Measurements from ENCODE around the gene ABCC1.
"Not testable (repeated sequence)": the region's sequence is repeated elsewhere in the genome, so short reads cannot be mapped to it uniquely, and the experiment has no call there.

Gene ABCC1

DNA sequence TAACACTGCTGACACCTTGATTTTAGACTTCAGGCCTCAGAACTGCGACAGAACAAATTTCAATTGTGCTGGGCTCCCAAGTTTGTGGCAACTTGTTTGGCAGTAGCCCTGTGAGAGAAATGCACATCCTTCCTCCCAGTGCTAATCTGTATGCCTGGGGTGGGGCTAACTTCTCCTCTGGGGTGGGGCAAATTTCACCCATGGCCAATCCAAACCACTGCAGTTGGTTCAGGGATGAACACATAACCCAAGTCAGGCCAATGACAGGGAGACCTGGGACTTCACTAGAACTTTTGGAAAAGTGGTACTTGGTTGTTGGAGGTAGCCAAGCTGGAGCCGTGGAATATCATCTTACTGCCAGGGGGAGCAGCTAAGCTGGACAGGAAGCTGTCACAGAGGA lies 217.5 kb downstream of the ABCC1 start:
- DNase-seq, result no peak

GRCh38 chr16:16167927-16168326 lies 218.5 kb downstream of the ABCC1 start:
- no peak for DNase-seq

DNA sequence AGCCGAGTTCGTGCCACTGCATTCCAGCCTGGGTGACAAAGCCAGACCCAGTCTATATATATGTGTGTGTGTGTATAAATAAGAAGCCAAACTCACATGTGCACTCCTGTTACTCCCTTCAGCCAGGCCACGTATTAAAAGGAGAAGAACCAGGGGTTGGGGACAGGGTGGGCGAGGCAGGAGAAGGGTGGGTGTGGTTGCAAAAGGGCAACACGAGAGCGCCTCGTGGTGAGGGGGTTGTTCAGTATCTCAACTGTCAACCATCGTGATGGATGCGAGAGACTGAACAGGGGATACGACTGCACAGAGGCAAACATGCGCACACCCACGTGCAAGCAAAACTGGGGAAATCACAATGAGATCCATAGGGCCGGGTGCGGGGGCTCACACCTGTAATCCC lies 219.0 kb downstream of the ABCC1 start:
- no peak for DNase-seq

GRCh38 chr16:16169615-16170014 lies 220.2 kb downstream of the ABCC1 start:
- no peak for DNase-seq

DNA sequence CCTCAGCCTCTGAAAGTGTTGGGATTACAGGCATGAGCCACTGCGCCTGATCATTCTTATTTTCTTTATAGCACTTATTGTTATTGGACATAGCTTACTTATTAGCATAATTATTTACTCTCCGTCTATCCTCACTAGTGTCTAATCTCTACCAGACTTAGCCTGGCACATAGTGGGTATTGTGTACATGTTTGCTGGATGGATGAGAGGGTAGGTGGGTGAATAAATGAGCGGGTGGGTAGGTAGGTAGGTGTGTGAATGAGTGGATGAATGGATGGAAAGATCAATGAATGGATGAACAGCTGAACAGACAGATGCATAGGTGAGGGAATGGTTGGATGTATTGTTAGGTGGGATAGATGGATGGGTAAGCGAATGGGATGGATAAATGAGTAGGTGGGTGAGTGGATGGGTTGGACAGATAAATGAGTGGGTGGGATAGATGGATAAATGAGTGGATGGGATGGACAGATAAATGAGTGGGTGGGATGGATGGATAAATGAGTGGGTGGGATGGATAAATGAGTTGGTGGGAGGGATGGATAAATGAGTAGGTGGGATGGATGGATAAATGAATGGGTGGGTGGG lies 222.0 kb downstream of the ABCC1 start:
- no peak for DNase-seq

GRCh38 chr16:16172991-16173390 lies 223.6 kb downstream of the ABCC1 start:
- no peak for DNase-seq

DNA sequence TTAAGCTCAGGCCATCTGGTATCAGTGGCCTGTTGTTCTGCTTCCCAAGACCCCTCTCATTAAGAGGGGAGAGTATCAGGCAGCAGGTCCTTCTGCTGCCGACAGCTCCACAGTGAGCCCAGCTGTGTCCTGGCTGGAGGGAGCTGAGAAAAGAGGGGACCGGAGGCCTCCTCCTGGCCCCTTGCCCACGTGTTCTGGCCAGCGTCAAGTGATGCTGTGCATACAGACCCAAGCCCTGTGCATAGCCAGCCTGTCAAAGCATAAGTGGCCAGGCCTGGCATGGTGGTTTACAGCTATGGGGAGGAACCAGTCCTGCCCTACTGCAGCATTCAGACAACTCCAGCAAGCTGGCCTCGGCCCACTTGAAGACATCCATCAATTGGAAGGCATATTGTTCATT lies 225.9 kb downstream of the ABCC1 start:
- DNase-seq, result no peak

DNA sequence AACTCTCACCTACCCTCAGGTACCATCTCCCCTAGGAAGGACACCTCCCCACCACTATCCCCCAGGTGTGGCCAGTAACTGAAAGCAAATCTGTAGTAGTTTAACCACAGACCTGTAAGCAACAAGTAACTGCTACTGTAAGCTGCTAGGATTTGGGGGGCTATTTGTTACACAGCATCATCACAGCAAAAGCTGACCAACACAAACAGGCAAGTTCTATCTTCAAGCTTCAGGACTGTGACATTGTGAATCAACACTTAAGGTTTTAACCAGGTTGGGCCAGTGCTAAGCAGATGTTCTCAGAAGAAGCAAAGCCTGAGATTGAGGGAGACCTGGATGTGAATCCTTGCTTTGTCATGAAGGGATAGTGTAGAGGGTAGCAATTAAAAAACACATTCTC lies 226.9 kb downstream of the ABCC1 start:
- no peak for DNase-seq

DNA sequence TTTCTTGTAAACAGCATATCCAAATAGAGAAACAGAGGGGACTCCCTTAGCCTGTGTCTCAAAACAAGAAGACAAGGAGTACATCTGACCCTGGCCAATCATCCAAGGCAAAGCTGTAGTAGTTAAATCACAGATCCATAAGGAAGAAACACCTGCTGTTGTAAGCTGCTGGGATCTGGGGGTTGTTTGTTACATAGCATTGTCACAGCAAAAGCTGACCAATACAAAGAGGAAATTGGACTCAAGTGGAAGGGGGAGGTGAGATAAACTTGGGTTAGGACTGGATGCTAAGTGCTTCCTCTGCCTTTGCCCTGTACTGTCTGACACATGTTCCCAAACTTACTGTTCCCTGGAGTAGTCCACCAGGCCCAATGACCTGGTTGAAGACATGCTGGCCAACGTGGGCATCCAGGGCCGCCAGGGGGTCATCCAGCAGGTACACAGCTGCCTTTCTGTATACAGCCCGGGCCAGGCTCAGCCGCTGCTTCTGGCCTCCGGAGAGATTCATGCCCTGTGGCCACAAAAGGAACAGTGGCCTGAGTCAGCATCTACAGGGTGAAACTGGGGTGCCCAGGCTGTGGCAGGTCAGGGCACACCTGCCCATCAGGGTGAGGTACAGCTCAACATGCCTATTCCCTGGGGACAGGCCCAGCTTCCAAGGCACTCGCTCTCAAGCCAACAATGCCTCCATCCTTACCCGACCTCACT lies 229.2 kb downstream of the ABCC1 start:
- DNase-seq, result no peak

DNA sequence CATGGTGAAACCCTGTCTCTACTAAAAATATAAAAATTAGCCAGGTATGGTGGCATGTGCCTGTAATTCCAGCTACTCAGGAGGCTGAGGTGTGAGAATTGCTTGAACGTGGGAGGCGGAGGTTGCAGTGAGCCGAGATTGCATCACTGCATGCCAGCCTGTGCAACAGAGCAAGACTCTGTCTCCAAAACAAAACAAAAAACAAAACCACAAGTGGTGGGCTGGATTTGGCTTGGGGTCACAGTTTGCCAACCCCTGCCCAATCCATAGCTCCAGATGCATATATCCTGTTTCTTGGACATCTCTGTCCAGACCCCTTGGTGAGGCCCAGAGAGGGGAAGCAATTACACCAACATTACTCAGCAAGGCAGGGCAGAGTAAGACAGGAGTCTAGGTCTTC lies 232.3 kb downstream of the ABCC1 start:
- not testable (repeated sequence) for DNase-seq

GRCh38 chr16:16182918-16183317 lies 233.5 kb downstream of the ABCC1 start:
- DNase-seq, result no peak

GRCh38 chr16:16183562-16183961 lies 234.1 kb downstream of the ABCC1 start:
- no peak for DNase-seq

DNA sequence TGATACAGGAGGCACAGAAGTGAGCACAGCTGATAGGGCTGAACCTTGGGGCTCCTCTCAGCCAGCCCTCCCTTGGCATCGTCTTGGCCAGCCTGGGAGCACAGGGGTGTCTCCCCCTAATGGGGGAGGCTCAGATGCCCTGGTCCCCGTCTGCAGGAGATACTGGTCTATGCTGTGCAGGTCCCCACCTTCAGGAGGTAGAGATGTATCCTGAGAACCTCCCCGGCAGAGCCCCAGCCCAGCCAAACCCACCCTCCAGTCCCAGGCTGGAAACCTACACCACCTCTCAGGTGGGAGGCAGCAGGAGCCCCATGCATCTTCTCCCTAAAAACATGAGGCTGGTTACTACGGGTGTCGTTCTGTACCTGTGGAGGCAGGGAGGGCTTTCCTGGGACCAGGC lies 235.2 kb downstream of the ABCC1 start:
- DNase-seq, result no peak

DNA sequence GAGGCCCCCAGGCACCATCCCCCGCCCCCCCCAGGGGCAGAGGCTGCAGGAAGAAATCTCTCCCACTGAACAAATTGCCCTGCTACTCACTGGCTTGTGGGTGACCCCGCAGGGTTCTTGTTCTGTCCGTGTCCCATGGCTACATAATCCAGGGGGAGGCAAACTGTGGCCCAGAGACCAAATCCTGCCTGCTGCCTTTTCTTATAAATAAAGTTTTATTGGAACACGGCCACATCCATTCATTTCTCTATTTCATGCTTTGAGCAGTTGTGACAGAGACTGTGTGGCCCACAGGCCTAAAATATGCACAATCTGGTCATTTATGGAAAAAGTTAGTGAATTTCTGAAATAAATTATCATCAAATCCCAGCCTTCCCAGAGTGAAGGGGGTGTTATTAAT lies 235.7 kb downstream of the ABCC1 start:
- no peak for DNase-seq

GRCh38 chr16:16186820-16187219 lies 237.4 kb downstream of the ABCC1 start:
- no peak for DNase-seq

DNA sequence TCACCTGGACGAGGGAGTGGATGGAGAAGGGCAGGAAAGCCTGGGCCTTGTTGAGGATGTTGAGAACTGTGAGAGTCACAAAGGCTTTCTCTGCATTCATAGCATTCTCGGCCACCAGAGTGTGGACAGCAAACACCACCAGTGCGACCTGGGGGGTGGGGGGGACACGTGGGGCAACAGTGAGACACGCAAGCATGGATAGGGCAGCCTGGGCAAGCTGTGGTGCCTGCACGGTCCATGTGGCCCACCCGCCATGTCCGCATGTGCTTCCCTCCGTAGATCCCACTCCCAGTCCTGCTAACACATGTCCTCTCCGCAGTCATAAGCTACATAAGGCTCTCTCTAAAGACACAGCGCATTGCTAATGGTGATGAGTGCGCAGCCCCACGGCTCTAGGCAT lies 239.4 kb downstream of the ABCC1 start:
- no peak for DNase-seq

DNA sequence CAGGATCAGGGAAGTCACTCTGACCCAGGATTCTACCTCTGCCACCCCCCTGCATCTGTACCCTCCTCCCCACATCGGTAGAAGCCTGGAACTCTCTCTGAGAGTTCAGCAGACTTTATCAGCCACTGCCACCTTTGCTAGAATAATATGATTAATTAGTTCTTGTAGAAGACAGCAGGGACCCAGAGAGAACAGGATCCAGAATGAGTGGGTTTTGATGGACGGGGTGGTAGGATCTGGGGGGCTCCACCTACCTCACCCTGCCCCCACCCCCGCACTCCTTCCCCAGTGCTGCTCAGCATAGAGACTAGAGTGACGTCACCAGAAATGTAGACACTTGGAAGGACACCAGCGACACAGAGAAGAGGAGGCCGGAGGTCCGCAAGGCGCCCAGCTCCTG lies 240.4 kb downstream of the ABCC1 start:
- no peak for DNase-seq

- no peak for DNase-seq
These were observed 241.1 kb downstream of the ABCC1 start for GRCh38 chr16:16190546-16190945.

DNA sequence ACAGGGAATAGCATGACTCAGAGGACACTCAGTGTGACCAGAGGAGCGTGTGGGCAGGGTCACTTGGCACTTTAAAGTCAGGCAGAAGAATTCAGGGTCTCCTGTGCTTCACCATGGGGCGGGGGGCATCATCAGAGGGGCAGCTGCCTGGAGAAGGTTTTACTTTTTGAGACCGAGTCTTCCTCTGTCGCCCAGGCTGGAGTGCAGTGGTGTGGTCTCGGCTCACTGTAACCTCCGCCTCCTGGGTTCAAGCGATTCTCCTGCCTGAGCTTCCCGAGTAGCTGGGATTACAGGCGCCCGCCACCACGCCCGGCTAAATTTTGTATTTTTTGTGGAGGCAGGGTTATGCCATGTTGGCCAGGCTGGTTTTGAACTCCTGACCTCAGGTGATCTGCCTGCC lies 241.6 kb downstream of the ABCC1 start:
- DNase-seq, result not testable (repeated sequence)

DNA sequence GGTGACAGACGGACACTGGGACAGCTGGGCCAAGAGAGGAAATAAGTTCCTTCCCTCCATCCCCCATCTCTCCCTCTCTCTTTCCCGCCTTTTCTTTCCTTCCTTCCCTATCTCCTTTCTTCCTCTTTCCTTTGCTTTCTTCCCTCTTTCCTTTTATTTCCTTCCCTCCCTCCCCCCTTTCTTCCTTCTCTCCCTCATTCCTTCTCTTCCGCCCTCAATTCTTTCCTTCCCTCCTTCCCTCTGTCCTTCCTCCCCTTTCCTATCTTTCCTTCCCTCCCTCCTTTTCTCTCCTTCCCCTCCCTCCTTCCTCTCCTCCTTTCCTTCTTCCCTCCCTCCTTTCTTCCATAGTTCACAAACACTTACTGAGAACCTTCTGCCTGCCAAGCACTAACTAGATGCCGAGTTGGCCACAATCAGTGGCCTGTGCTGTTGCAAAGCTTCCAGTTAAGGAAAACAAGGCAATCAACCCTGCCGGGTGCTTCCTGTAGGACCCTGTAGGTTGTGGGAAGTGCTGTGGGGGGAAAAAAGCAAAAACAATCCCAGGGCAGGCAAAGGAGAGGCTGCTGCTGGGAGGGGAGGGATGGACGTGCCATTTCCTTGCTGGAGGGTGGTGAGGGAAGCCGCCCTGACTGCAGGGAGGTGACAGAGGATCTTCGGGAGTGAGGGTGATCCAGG lies 242.2 kb downstream of the ABCC1 start:
- no peak for DNase-seq

Measured in activated CD8-positive, alpha-beta memory T cell treated with anti-CD3 and anti-CD28 coated beads, Interleukin-2, amount 50 U/mL, for 48 hours (primary cell).